Measurements from ENCODE around the gene LRRC3B. TPM values are rescaled to one million over a fixed set of nuclear protein-coding genes. Genes with fewer than 3 reads are reported as not detected.

LRRC3B gene, protein sequence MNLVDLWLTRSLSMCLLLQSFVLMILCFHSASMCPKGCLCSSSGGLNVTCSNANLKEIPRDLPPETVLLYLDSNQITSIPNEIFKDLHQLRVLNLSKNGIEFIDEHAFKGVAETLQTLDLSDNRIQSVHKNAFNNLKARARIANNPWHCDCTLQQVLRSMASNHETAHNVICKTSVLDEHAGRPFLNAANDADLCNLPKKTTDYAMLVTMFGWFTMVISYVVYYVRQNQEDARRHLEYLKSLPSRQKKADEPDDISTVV
- total RNA-seq = not detected in 2 replicates

DNA sequence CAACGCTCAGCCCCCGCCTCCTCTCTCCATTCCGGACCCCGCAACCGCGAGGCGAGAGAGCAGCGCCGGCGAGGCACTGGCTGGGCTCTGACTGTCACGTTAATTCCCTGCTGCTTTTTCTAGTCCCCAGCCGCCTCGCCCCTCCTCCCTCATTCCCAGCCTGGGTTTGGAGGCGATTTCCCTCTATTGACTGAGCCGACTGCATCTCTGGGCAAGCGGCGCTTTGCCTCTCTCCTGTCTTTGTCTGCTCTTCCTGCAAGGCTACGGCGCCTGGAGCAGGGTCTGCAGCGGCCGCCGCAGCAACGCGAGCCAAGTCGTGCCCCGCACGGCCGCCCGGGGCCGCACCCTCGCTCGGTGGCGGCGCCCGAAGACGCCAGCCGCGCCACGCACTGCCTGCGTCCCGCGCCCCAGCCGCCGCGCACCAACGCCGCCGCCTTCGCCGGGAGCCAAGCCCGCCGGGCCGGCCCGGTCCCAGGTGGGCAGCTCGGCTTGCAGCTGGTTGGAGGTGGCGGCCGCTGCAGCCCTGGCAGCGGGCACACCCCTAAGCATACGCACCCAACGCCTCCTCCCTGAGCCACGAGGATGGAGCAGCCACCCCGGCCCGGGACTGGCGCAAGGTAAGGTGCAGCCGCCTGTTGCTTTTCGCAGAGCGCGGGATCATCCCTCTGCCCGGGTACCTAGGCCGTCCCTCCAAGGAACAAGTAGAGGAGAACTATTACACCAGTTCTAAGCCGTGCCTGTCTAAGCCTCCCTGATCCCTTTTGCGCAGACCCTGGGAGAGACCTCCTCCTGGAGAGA lies at the start of gene LRRC3B:
LRRC3B (plus strand) TSS at position 152 of the 798 bp plus-strand sequence. CDS start 86,901 bp downstream, outside the sequence.
- CTCF ChIA-PET = no interaction called here
- no peak within 1 kb of the TSS for H3K4me3 Mint-ChIP-seq
- H3K27me3 Mint-ChIP-seq = peaks cover 37% of the 10 kb centered on the region
- no peaks in the 10 kb centered on the region for H3K9me3 Mint-ChIP-seq
- H3K4me1 Mint-ChIP-seq = no peaks in the 10 kb centered on the region
- no peak within 1 kb of the TSS for H3K27ac Mint-ChIP-seq
- H3K36me3 Mint-ChIP-seq (ENCODE audit: low read depth) = no peaks in the 10 kb centered on the region
- POLR2A ChIA-PET = no interaction called here
- TF ChIP-seq, protein P1, sequence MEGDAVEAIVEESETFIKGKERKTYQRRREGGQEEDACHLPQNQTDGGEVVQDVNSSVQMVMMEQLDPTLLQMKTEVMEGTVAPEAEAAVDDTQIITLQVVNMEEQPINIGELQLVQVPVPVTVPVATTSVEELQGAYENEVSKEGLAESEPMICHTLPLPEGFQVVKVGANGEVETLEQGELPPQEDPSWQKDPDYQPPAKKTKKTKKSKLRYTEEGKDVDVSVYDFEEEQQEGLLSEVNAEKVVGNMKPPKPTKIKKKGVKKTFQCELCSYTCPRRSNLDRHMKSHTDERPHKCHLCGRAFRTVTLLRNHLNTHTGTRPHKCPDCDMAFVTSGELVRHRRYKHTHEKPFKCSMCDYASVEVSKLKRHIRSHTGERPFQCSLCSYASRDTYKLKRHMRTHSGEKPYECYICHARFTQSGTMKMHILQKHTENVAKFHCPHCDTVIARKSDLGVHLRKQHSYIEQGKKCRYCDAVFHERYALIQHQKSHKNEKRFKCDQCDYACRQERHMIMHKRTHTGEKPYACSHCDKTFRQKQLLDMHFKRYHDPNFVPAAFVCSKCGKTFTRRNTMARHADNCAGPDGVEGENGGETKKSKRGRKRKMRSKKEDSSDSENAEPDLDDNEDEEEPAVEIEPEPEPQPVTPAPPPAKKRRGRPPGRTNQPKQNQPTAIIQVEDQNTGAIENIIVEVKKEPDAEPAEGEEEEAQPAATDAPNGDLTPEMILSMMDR (IDR thresholded peaks at IDR 0.05) = no peak
- intact Hi-C loops (cut with micrococcal nuclease) = no loop called here
- ATAC-seq (ENCODE audit: low read depth) = no peak
- no peak for DNase-seq

DNA sequence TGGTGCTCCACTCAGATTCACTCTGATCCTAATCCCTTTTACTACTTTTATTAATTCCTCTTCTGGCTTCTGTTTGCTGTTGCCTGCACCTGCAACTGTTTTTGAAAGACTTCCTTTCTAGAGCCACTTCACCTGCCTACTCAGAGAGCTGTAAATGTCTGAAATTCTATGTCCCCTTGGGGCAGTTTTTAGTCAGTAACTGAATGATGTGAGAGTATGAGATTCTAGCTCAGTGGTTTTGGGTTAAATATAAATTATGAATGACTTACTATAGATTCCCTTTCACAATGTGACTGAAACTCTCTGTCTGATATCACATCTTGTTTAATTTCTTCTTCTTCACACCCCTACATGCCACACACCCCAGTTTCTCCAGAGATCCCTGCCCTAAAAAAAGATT lies 47.8 kb upstream of the LRRC3B start:
- no peaks in the 10 kb centered on the region for H3K36me3 Mint-ChIP-seq (ENCODE audit: low read depth)
- ATAC-seq (ENCODE audit: low read depth) = no peak
- no peaks in the 10 kb centered on the region for H3K27me3 Mint-ChIP-seq
- CTCF ChIA-PET = no interaction called here
- H3K4me3 Mint-ChIP-seq = no peak overlapping the region
- TF ChIP-seq, protein P1 (IDR thresholded peaks at IDR 0.05) = no peak
- POLR2A ChIA-PET = no interaction called here
- DNase-seq = no peak
- intact Hi-C loops (cut with micrococcal nuclease) = no loop called here
- H3K4me1 Mint-ChIP-seq = no peaks in the 10 kb centered on the region
- no peak overlapping the region for H3K27ac Mint-ChIP-seq
- H3K9me3 Mint-ChIP-seq = peaks cover 9% of the 10 kb centered on the region

DNA sequence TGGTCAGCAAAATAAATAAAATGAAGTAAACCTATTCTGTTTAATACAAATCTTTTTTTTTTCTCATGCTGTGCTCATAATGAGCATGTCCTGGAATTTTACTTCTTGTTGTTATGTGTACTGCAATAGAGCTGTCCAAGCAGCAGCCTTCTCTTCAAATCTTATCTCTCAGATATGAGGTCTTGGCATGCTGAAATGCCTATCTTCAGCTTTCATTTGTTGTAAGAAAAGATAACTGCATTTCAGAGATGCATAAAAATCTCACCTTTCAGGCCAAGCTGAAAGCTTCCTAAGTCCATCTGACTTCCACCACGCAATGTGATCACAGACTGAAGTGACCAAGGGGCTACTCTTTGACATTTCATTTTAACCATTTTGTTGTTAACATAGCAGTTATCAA lies 43.5 kb upstream of the LRRC3B start:
- H3K4me1 Mint-ChIP-seq = no peaks in the 10 kb centered on the region
- H3K4me3 Mint-ChIP-seq = no peak overlapping the region
- POLR2A ChIA-PET = no interaction called here
- no peak overlapping the region for H3K27ac Mint-ChIP-seq
- CTCF ChIA-PET = no interaction called here
- intact Hi-C loops (cut with micrococcal nuclease) = no loop called here
- H3K36me3 Mint-ChIP-seq (ENCODE audit: low read depth) = no peaks in the 10 kb centered on the region
- peaks cover 9% of the 10 kb centered on the region for H3K9me3 Mint-ChIP-seq
- H3K27me3 Mint-ChIP-seq = no peaks in the 10 kb centered on the region
- no peak for DNase-seq
- TF ChIP-seq, protein P1 (IDR thresholded peaks at IDR 0.05) = no peak
- no peak for ATAC-seq (ENCODE audit: low read depth)

DNA sequence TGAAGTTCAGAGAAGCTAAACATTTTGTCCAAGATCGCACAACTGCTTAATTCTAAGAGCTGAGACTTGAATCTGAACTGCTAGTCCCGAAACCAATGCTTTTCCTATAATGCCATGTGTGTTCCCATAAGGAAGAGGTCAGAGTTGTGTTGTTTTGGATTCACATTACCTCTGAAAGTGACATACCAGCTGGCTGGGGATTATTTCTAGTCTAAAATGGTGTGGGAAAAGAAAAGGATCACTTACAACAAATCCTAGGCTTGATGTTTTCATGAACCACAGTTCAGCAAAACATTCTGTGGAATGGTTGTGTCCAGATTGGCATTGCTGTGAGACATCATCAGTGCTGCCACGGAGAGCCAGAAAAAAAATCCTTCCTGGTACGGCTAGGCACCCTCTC lies 35.0 kb upstream of the LRRC3B start:
- no peaks in the 10 kb centered on the region for H3K27me3 Mint-ChIP-seq
- no peak overlapping the region for H3K4me3 Mint-ChIP-seq
- no peak for DNase-seq
- intact Hi-C loops (cut with micrococcal nuclease) = no loop called here
- TF ChIP-seq, protein P1 (IDR thresholded peaks at IDR 0.05) = no peak
- no peak for ATAC-seq (ENCODE audit: low read depth)
- H3K36me3 Mint-ChIP-seq (ENCODE audit: low read depth) = no peaks in the 10 kb centered on the region
- H3K9me3 Mint-ChIP-seq = no peaks in the 10 kb centered on the region
- CTCF ChIA-PET = no interaction called here
- POLR2A ChIA-PET = no interaction called here
- no peak overlapping the region for H3K27ac Mint-ChIP-seq
- H3K4me1 Mint-ChIP-seq = no peaks in the 10 kb centered on the region

- DNase-seq = no peak
- ChIA-PET CTCF (no interaction called here), POLR2A (no interaction called here)
- Mint-ChIP-seq H3K4me1 (no peaks in the 10 kb centered on the region), H3K4me3 (no peak overlapping the region), H3K36me3 (ENCODE audit: low read depth) (no peaks in the 10 kb centered on the region), H3K27ac (no peak overlapping the region), H3K27me3 (no peaks in the 10 kb centered on the region), H3K9me3 (no peaks in the 10 kb centered on the region)
- ATAC-seq (ENCODE audit: low read depth) = no peak
- intact Hi-C loops (cut with micrococcal nuclease) = no loop called here
- TF ChIP-seq, protein P1 (IDR thresholded peaks at IDR 0.05) = no peak
These were observed 33.6 kb upstream of the LRRC3B start for GRCh38 chr3:26588931-26589330.
